PC-3 (cell line): ENCODE measurements around the gene WDR82. TPM values are rescaled to one million over a fixed set of nuclear protein-coding genes. Genes with fewer than 3 reads are reported as not detected.
"Not testable (repeated sequence)": the region's sequence is repeated elsewhere in the genome, so short reads cannot be mapped to it uniquely, and the experiment has no call there.

Experiments used
- ATAC-seq: fragments of 200-7000 bp; cut with Tn5 transposase; 2 replicates; pipeline ENCODE4 v1.9.1; 2020; ENCODE audit warnings: mild to moderate bottlenecking, moderate library complexity
- BruUV-seq: library from RNA; stranded (reverse); fragments of 400-500 nt; replicated peaks from 2 replicates; lab custom pipeline; 2021; lab: Mats Ljungman, UMichigan
- CTCF ChIA-PET: fragments of 300-600 bp; sonication (Branson Sonifier 250); formaldehyde crosslinking; loops from one replicate; lab custom pipeline; 2022; ENCODE audit warnings: antibody characterized with exemption; lab: Charles Lee
- POLR2A ChIA-PET: fragments of 300-600 bp; sonication (Branson Sonifier 250); formaldehyde crosslinking; loops from one replicate; lab custom pipeline; 2022; ENCODE audit warnings: antibody characterized with exemption; ENCODE audit not compliant: unreplicated experiment; lab: Charles Lee
- DNase-seq: peaks from one replicate; pipeline ENCODE4 v3.0.0-alpha.2; 2015
- H2AFZ ChIP-seq: fragments of 300-600 bp; sonication (generic); 2 replicates; pipeline ENCODE4 v1.6.0; 2016; ENCODE audit warnings: antibody characterized with exemption, low read length
- H3F3A ChIP-seq: fragments of 300-600 bp; sonication (generic); one replicate; pipeline ENCODE4 v1.6.0; 2017; ENCODE audit warnings: antibody characterized with exemption, low read length, control low read depth, mild to moderate bottlenecking; ENCODE audit not compliant: unreplicated experiment
- H3K27ac ChIP-seq: fragments of 300-600 bp; sonication (generic); 2 replicates; pipeline ENCODE4 v1.5.1; 2016; ENCODE audit warnings: mild to moderate bottlenecking, low read length
- H3K27me3 ChIP-seq: fragments of 300-600 bp; sonication (generic); 2 replicates; pipeline ENCODE4 v1.6.1; 2016; ENCODE audit warnings: low read length, mixed read lengths
- H3K36me3 ChIP-seq: fragments of 300-600 bp; sonication (generic); 2 replicates; pipeline ENCODE4 v1.6.1; 2016; ENCODE audit warnings: low read depth, mixed run types, low read length, mixed read lengths
- H3K4me1 ChIP-seq: fragments of 300-600 bp; sonication (generic); 2 replicates; pipeline ENCODE4 v1.5.1; 2016; ENCODE audit warnings: low read length; ENCODE audit not compliant: insufficient read depth
- H3K4me2 ChIP-seq: fragments of 300-600 bp; sonication (generic); 2 replicates; pipeline ENCODE4 v1.6.0; 2016; ENCODE audit warnings: low read length
- H3K4me3 ChIP-seq: fragments of 300-600 bp; sonication (generic); 2 replicates; pipeline ENCODE4 v1.5.1; 2016; ENCODE audit warnings: mild to moderate bottlenecking, low read length, mixed read lengths
- H3K79me2 ChIP-seq: fragments of 300-600 bp; sonication (generic); 2 replicates; pipeline ENCODE4 v1.6.1; 2017; ENCODE audit warnings: low read length, mixed read lengths
- H3K9ac ChIP-seq: fragments of 300-600 bp; sonication (generic); 2 replicates; pipeline ENCODE4 v1.6.0; 2016; ENCODE audit warnings: mild to moderate bottlenecking, low read length
- H3K9me2 ChIP-seq: fragments of 300-600 bp; sonication (generic); replicated peaks from 2 replicates; pipeline ENCODE4 v1.6.1; 2016; ENCODE audit warnings: mixed run types, low read length, mixed read lengths
- H3K9me3 ChIP-seq: fragments of 300-600 bp; sonication (generic); 2 replicates; pipeline ENCODE4 v1.6.1; 2016; ENCODE audit warnings: low read length, mixed read lengths
- H4K20me1 ChIP-seq: fragments of 300-600 bp; sonication (generic); 2 replicates; pipeline ENCODE4 v1.6.1; 2016; ENCODE audit warnings: low read length, mixed read lengths
- EZH2 ChIP-seq: fragments of 300-600 bp; sonication (generic); IDR thresholded peaks from one replicate; pipeline ENCODE4 v1.6.1; 2017; ENCODE audit warnings: antibody characterized with exemption, mild to moderate bottlenecking, low read length; ENCODE audit not compliant: unreplicated experiment
- EZH2phosphoT487 ChIP-seq: fragments of 300-600 bp; sonication (generic); IDR thresholded peaks from 2 replicates; pipeline ENCODE4 v1.6.1; 2018; ENCODE audit warnings: mild to moderate bottlenecking, antibody characterized with exemption, low read length, borderline replicate concordance
- intact Hi-C: fragments of 100-400 bp; cut with micrococcal nuclease; formaldehyde crosslinking; loops from 2 replicates; pipeline ENCODE4 v1.9.0; 2023
- total RNA-seq: library from RNA; depleted of rRNA; stranded (reverse); fragments of >200 nt; gene quantifications from 2 replicates; pipeline ENCODE4 v1.2.3, GENCODE V29; 2014
- TF ChIP-seq, protein P1 (sequence below): fragments of 300-600 bp; sonication (generic); conservative IDR thresholded peaks from 2 replicates; pipeline ENCODE4 v1.5.1; 2017; ENCODE audit warnings: antibody characterized with exemption, low read depth, mild to moderate bottlenecking, low read length

The WDR82 gene
- total RNA-seq, 1 experiment from 2014 or later, result 56.4 TPM

DNA sequence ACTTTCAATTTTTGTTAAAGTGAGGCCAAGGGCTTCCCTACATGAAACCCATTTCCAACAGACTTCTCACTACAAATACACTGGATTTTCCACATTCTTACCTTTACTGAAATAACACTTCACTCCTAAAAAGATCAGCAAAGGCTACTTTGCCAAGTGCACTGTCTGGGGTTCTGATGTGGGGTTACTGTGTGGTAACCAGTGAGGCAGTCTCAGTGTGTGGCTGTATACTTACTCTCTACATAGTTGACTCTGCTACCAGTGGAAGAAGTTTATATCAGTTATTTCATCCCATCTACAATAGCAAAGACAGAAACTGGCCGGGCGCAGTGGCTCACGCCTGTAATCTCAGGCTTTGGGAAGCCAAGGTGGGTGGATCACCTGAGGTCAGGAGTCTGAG is 5.6 kb downstream of the WDR82 start:
- ChIA-PET POLR2A (no interaction called here), CTCF (no interaction called here)
- Histone ChIP-seq H3K27ac (no peak overlapping the region), H3K4me3 (no peak overlapping the region), H2AFZ (no peak overlapping the region), H3K9ac (no peak overlapping the region), H3K9me2 (no peaks in the 10 kb centered on the region), H4K20me1 (peaks cover 81% of the 10 kb centered on the region), H3K4me2 (no peak overlapping the region), H3K4me1 (peaks cover 23% of the 10 kb centered on the region), H3K36me3 (peaks cover 54% of the 10 kb centered on the region), H3K9me3 (no peaks in the 10 kb centered on the region), H3K79me2 (peaks cover 100% of the 10 kb centered on the region), H3F3A (peaks cover 7% of the 10 kb centered on the region), H3K27me3 (no peaks in the 10 kb centered on the region)
- no TSS peak for BruUV-seq
- DNase-seq (no peak), ATAC-seq (no peak)
- TF ChIP-seq EZH2phosphoT487 (no peak), EZH2 (no peak)
- TF ChIP-seq, protein P1, sequence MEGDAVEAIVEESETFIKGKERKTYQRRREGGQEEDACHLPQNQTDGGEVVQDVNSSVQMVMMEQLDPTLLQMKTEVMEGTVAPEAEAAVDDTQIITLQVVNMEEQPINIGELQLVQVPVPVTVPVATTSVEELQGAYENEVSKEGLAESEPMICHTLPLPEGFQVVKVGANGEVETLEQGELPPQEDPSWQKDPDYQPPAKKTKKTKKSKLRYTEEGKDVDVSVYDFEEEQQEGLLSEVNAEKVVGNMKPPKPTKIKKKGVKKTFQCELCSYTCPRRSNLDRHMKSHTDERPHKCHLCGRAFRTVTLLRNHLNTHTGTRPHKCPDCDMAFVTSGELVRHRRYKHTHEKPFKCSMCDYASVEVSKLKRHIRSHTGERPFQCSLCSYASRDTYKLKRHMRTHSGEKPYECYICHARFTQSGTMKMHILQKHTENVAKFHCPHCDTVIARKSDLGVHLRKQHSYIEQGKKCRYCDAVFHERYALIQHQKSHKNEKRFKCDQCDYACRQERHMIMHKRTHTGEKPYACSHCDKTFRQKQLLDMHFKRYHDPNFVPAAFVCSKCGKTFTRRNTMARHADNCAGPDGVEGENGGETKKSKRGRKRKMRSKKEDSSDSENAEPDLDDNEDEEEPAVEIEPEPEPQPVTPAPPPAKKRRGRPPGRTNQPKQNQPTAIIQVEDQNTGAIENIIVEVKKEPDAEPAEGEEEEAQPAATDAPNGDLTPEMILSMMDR, result no peak
- intact Hi-C loops, result no loop called here

DNA sequence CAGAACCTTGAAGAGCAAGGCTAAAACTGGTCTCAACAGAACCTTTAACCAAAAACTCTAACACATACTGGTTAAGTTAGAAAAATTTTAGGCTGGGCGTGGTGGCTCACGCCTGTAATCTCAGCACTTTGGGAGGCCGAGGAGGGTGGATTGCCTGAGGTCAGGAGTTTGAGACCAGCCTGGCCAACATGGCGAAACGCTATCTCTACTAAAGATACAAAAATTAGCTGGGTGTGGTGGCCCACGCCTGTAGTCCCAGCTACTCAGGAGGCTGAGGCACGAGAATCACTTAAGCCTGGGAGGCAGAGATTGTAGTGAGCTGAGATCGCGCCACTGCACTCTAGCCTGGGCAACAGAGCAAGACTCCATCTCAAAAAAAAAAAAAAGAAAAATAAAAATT is 6.3 kb downstream of the WDR82 start:
- POLR2A ChIA-PET, CTCF ChIA-PET, H3K27me3 ChIP-seq, H3K27ac ChIP-seq, DNase-seq, BruUV-seq, H3K4me3 ChIP-seq, ATAC-seq, H2AFZ ChIP-seq, intact Hi-C loops, H3K9me2 ChIP-seq, H3K4me2 ChIP-seq, H3K9me3 ChIP-seq, H3F3A ChIP-seq, H3K9ac ChIP-seq: not testable (repeated sequence)
- peaks cover 100% of the 10 kb centered on the region for H3K79me2 ChIP-seq
- H3K36me3 ChIP-seq, result peaks cover 61% of the 10 kb centered on the region
- H3K4me1 ChIP-seq, result peaks cover 26% of the 10 kb centered on the region
- H4K20me1 ChIP-seq, result peaks cover 84% of the 10 kb centered on the region

DNA sequence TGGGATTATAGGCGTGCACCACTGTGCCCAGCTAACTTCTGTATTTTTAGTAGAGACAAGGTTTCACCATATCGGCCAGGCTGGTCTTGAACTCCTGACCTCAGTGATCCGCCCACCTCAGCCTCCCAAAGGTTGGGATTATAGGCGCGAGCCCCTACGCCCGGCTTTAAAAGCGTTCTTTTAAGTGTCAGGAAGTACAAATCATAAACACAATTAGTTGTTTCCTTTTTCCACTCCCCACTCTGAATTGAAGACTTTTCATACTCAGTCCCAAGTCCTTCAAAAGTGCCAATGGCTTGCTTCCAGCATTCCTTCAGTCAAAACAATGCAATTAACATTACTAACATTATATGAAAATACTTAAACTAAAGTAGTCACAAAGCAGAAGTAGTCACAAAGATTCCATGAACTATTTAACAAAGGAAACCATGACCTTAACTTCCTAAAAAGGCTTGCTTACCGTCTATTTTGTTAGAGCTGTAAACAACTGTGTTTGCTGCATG is 8.1 kb downstream of the WDR82 start:
- Histone ChIP-seq H3K9me3 (no peaks in the 10 kb centered on the region), H2AFZ (no peak overlapping the region), H3K4me3 (no peak overlapping the region), H3K4me2 (no peak overlapping the region), H3K27me3 (no peaks in the 10 kb centered on the region), H4K20me1 (peaks cover 73% of the 10 kb centered on the region), H3K79me2 (peaks cover 96% of the 10 kb centered on the region), H3K4me1 (peaks cover 12% of the 10 kb centered on the region), H3K9ac (no peak overlapping the region), H3F3A (peaks cover 7% of the 10 kb centered on the region), H3K36me3 (peaks cover 77% of the 10 kb centered on the region), H3K27ac (no peak overlapping the region), H3K9me2 (no peaks in the 10 kb centered on the region)
- TF ChIP-seq EZH2 (no peak), EZH2phosphoT487 (no peak)
- DNase-seq (no peak), ATAC-seq (no peak)
- no TSS peak for BruUV-seq
- POLR2A ChIA-PET, result no interaction called here
- intact Hi-C loops, result no loop called here
- CTCF ChIA-PET, result interaction anchor here (0.7 kb wide), 1 partner anchor 37 kb away, joined by 3 read pairs; no protein-coding TSS in a partner anchor

DNA sequence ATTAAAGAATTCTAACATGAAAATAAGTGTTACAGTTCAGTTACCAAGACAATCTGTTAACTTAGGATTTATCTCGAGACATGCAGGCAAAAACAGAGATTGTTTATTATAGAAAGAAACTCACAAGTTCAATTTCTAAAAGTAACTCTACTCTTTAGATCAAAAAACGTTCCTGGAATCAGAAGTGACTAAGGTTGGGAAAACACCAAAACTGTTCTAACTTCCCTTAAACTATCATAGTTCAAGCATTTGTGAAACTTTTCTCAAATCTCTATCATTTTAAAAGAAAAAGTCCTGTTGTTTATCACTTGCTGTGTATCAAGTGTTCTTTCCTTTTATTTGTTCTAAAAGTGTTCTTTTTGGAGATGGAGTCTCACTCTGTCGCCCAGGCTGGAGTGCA is 8.7 kb downstream of the WDR82 start:
- TF ChIP-seq, protein P1, result no peak
- no peak for TF ChIP-seq EZH2phosphoT487
- no peak for TF ChIP-seq EZH2
- H4K20me1 ChIP-seq, result peaks cover 68% of the 10 kb centered on the region
- BruUV-seq, result no TSS peak
- peaks cover 78% of the 10 kb centered on the region for H3K36me3 ChIP-seq
- peaks cover 7% of the 10 kb centered on the region for H3F3A ChIP-seq
- no peak overlapping the region for H3K4me3 ChIP-seq
- H3K27me3 ChIP-seq, result no peaks in the 10 kb centered on the region
- no peak overlapping the region for H3K4me2 ChIP-seq
- H3K9me3 ChIP-seq, result no peaks in the 10 kb centered on the region
- intact Hi-C loops, result no loop called here
- H2AFZ ChIP-seq, result no peak overlapping the region
- H3K27ac ChIP-seq, result no peak overlapping the region
- H3K79me2 ChIP-seq, result peaks cover 95% of the 10 kb centered on the region
- POLR2A ChIA-PET, result no interaction called here
- H3K4me1 ChIP-seq, result peaks cover 11% of the 10 kb centered on the region
- CTCF ChIA-PET, result no interaction called here
- no peak for DNase-seq
- no peaks in the 10 kb centered on the region for H3K9me2 ChIP-seq
- ATAC-seq, result no peak
- no peak overlapping the region for H3K9ac ChIP-seq
